SK-N-MC (cell line): Measurements from ENCODE around the gene TMEM80.

Experiments used
- EZH2 ChIP-seq: fragments of 200-600 bp; sonication (generic); IDR thresholded peaks from one replicate; pipeline ENCODE4 v1.6.1; 2017; ENCODE audit warnings: antibody characterized with exemption
- POLR2AphosphoS5 ChIP-seq: IDR thresholded peaks from 2 replicates; pipeline ENCODE4 v1.6.1; 2012; ENCODE audit warnings: mild to moderate bottlenecking, low read depth, low read length, borderline replicate concordance

GRCh38 chr11:662689-663274, 32.8 kb upstream of the TMEM80 start:
- TF ChIP-seq EZH2 (no peak), POLR2AphosphoS5 (no peak)
